IMR-90 (cell line): Measurements from ENCODE around the gene PDE4B. TPM values are rescaled to one million over a fixed set of nuclear protein-coding genes. Genes with fewer than 3 reads are reported as not detected.

Experiments used
- ATAC-seq: fragments of 200-7000 bp; cut with Tn5 transposase; 2 replicates; pipeline ENCODE4 v1.9.1; 2020; ENCODE audit warnings: low read depth, mild to moderate bottlenecking, moderate library complexity
- BruUV-seq: library from RNA; stranded (reverse); fragments of 400-500 nt; replicated peaks from 2 replicates; lab custom pipeline; 2021; lab: Mats Ljungman, UMichigan
- CTCF ChIA-PET: fragments of 300-600 bp; formaldehyde crosslinking; extraction: SDS; loops from one replicate; lab custom pipeline; 2021; ENCODE audit warnings: antibody characterized with exemption; lab: Yijun Ruan, JAX
- POLR2A ChIA-PET: fragments of 300-600 bp; sonication (Branson Sonifier 250); formaldehyde crosslinking; loops from one replicate; lab custom pipeline; 2022; ENCODE audit warnings: antibody characterized with exemption; ENCODE audit not compliant: unreplicated experiment; lab: Charles Lee
- DNase-seq: peaks from one replicate; pipeline ENCODE4 v3.0.0; 2013
- H2AFZ ChIP-seq: replicated peaks from 2 replicates; pipeline ENCODE3; 2013; ENCODE audit warnings: low read length, mild to moderate bottlenecking; ENCODE audit not compliant: poor library complexity
- H2AK5ac ChIP-seq: 2 replicates; pipeline ENCODE4 v1.6.1; 2013; ENCODE audit warnings: low read depth, low read length, inconsistent platforms
- H2AK9ac ChIP-seq: replicated peaks from 2 replicates; pipeline ENCODE3; 2013; ENCODE audit warnings: mild to moderate bottlenecking, low read depth, low read length, moderate library complexity; ENCODE audit not compliant: poor library complexity
- H2BK120ac ChIP-seq: 2 replicates; pipeline ENCODE4 v1.6.1; 2013; ENCODE audit warnings: low read depth, low read length, inconsistent platforms
- H2BK15ac ChIP-seq: 3 replicates; pipeline ENCODE4 v1.6.1; 2013; ENCODE audit warnings: low read depth, low read length, inconsistent platforms
- H2BK20ac ChIP-seq: 2 replicates; pipeline ENCODE4 v1.6.1; 2013; ENCODE audit warnings: low read depth, mild to moderate bottlenecking, inconsistent platforms, low read length, moderate library complexity
- H2BK5ac ChIP-seq: 2 replicates; pipeline ENCODE4 v1.6.1; 2013; ENCODE audit warnings: mild to moderate bottlenecking, low read depth, low read length, inconsistent platforms; ENCODE audit not compliant: poor library complexity, severe bottlenecking
- H3K14ac ChIP-seq: replicated peaks from 2 replicates; pipeline ENCODE4 v1.6.1; 2013; ENCODE audit warnings: low read depth, low read length, inconsistent platforms
- H3K18ac ChIP-seq: 2 replicates; pipeline ENCODE4 v1.6.1; 2013; ENCODE audit warnings: low read depth, low read length, control low read depth
- H3K23ac ChIP-seq: 2 replicates; pipeline ENCODE4 v1.6.1; 2013; ENCODE audit warnings: low read depth, low read length, inconsistent platforms
- H3K27ac ChIP-seq: 2 replicates; pipeline ENCODE4 v1.5.1; 2013; ENCODE audit warnings: mild to moderate bottlenecking, control low read depth, low read length; ENCODE audit not compliant: insufficient read depth
- H3K27me3 ChIP-seq: 2 replicates; pipeline ENCODE4 v1.6.1; 2013; ENCODE audit warnings: low read length; ENCODE audit not compliant: control insufficient read depth, insufficient read depth
- H3K36me3 ChIP-seq: 2 replicates; pipeline ENCODE4 v1.6.1; 2013; ENCODE audit warnings: low read length, mixed read lengths; ENCODE audit not compliant: control insufficient read depth, insufficient read depth
- H3K4ac ChIP-seq: 2 replicates; pipeline ENCODE4 v1.6.1; 2013; ENCODE audit warnings: low read depth, low read length, inconsistent platforms
- H3K4me1 ChIP-seq: 2 replicates; pipeline ENCODE4 v1.6.1; 2013; ENCODE audit warnings: low read length, mixed read lengths; ENCODE audit not compliant: control insufficient read depth, insufficient read depth
- H3K4me2 ChIP-seq: 2 replicates; pipeline ENCODE4 v1.6.1; 2013; ENCODE audit warnings: low read depth, mild to moderate bottlenecking, control low read depth, low read length, moderate library complexity
- H3K4me3 ChIP-seq: 2 replicates; pipeline ENCODE4 v1.5.1; 2013; ENCODE audit warnings: low read depth, mild to moderate bottlenecking, control low read depth, low read length, moderate library complexity; ENCODE audit not compliant: insufficient read depth
- H3K56ac ChIP-seq: 2 replicates; pipeline ENCODE4 v1.6.1; 2013; ENCODE audit warnings: low read length, inconsistent platforms; ENCODE audit not compliant: insufficient read depth; ENCODE audit errors: extremely low read depth
- H3K79me1 ChIP-seq, 2 experiments: 2 replicates each; pipeline ENCODE4 v1.6.1; 2013; ENCODE audit warnings: low read length in 2 of 2, inconsistent platforms in 1 of 2, low read depth in 1 of 2
- H3K9ac ChIP-seq: 2 replicates; pipeline ENCODE4 v1.6.1; 2013; ENCODE audit warnings: low read depth, low read length, control low read depth
- H3K9me1 ChIP-seq: 2 replicates; pipeline ENCODE4 v1.6.1; 2013; ENCODE audit warnings: low read length, inconsistent platforms; ENCODE audit not compliant: insufficient read depth
- H3K9me3 ChIP-seq: 2 replicates; pipeline ENCODE4 v1.6.1; 2013; ENCODE audit warnings: low read length; ENCODE audit not compliant: control insufficient read depth, insufficient read depth
- H4K20me1 ChIP-seq: 2 replicates; pipeline ENCODE4 v1.6.1; 2013; ENCODE audit warnings: low read length, inconsistent platforms; ENCODE audit not compliant: insufficient read depth
- H4K5ac ChIP-seq: 2 replicates; pipeline ENCODE4 v1.6.1; 2013; ENCODE audit warnings: mild to moderate bottlenecking, low read depth, low read length, control low read depth
- H4K8ac ChIP-seq, 2 experiments: 2 replicates each; pipeline ENCODE4 v1.6.1; 2013; ENCODE audit warnings: low read depth in 2 of 2, low read length in 2 of 2, control low read depth in 1 of 2, inconsistent platforms in 1 of 2
- H4K91ac ChIP-seq: 2 replicates; pipeline ENCODE4 v1.6.1; 2013; ENCODE audit warnings: low read depth, low read length, inconsistent platforms; ENCODE audit not compliant: insufficient read depth
- BHLHE40 ChIP-seq: fragments of 150-350 bp; IDR thresholded peaks from 2 replicates; pipeline ENCODE4 v1.6.1; 2016; ENCODE audit warnings: mild to moderate bottlenecking, low read depth, low read length
- CEBPB ChIP-seq: IDR thresholded peaks from 2 replicates; pipeline ENCODE4 v1.6.1; 2012; ENCODE audit warnings: low read depth, low read length, improper control_type of control experiment
- CHD1 ChIP-seq: IDR thresholded peaks from 2 replicates; pipeline ENCODE4 v1.6.1; 2012; ENCODE audit warnings: low read depth, low read length, improper control_type of control experiment
- CTCF ChIP-seq: conservative IDR thresholded peaks from 2 replicates; pipeline ENCODE4 v1.5.1; 2012; ENCODE audit warnings: mild to moderate bottlenecking, low read depth, low read length, improper control_type of control experiment
- FOS ChIP-seq: fragments of 150-350 bp; IDR thresholded peaks from 2 replicates; pipeline ENCODE4 v1.6.1; 2016; ENCODE audit warnings: low read depth, low read length
- MXI1 ChIP-seq: IDR thresholded peaks from 2 replicates; pipeline ENCODE4 v1.6.1; 2012; ENCODE audit warnings: low read depth, mild to moderate bottlenecking, low read length, moderate library complexity, borderline replicate concordance
- NFE2L2 ChIP-seq: fragments of 150-350 bp; IDR thresholded peaks from 2 replicates; pipeline ENCODE4 v1.6.1; 2016; ENCODE audit warnings: low read depth, mild to moderate bottlenecking, low read length
- POLR2A ChIP-seq: IDR thresholded peaks from 2 replicates; pipeline ENCODE4 v1.6.1; 2012; ENCODE audit warnings: mild to moderate bottlenecking, low read depth, low read length
- RAD21 ChIP-seq: IDR thresholded peaks from 2 replicates; pipeline ENCODE4 v1.6.1; 2012; ENCODE audit warnings: low read length, improper control_type of control experiment
- RFX5 ChIP-seq: IDR thresholded peaks from 2 replicates; pipeline ENCODE4 v1.8.0; 2012; ENCODE audit warnings: low read depth, mild to moderate bottlenecking, low read length, moderate library complexity
- SMC3 ChIP-seq: fragments of 150-350 bp; IDR thresholded peaks from 2 replicates; pipeline ENCODE4 v1.6.1; 2016; ENCODE audit warnings: low read depth, mild to moderate bottlenecking, antibody characterized with exemption, low read length, moderate library complexity
- USF2 ChIP-seq: fragments of 150-350 bp; IDR thresholded peaks from 2 replicates; pipeline ENCODE4 v1.6.1; 2017; ENCODE audit warnings: mild to moderate bottlenecking, antibody characterized with exemption, low read length, low read depth
- WGBS, 2 experiments: methylation state at CpG; one replicate each; pipeline versions ENCODE4 v1.1.5 to v1.1.7; 2013; ENCODE audit warnings: missing lambda C conversion rate in 2 of 2; ENCODE audit not compliant: insufficient read length in 1 of 2; ENCODE audit errors: extremely low coverage in 2 of 2; 5-methylcytosine and 5-hydroxymethylcytosine counted together
- dilution Hi-C: fragments of 300-500 bp; cut with HindIII; formaldehyde crosslinking; loops from one replicate; pipeline ENCODE4 v1.14.3; 2018; ENCODE audit warnings: low sequenced_read_pairs; ENCODE audit not compliant: unreplicated experiment
- in situ Hi-C: fragments of 300-500 bp; cut with MboI; formaldehyde crosslinking; loops from 3 replicates; pipeline ENCODE4 v1.14.3; 2019; ENCODE audit warnings: low sequenced_read_pairs, inconsistent platforms, mixed read lengths
- intact Hi-C: fragments of 100-400 bp; cut with micrococcal nuclease; formaldehyde crosslinking; loops from 2 replicates; pipeline ENCODE4 v1.10.0; 2022
- polyA plus RNA-seq, 3 experiments: library from polyadenylated mRNA; depleted of rRNA; stranded (reverse); fragments of >200 nt; gene quantifications; 2 replicates each; pipeline ENCODE4 v1.2.3, GENCODE V29; 2012; ENCODE audit warnings: low replicate concordance in 1 of 3
- total RNA-seq: library from RNA; depleted of rRNA; stranded (reverse); fragments of >200 nt; gene quantifications from 2 replicates; pipeline ENCODE4 v1.2.3, GENCODE V29; 2012
- TF ChIP-seq, protein P1 (sequence below): fragments of 150-350 bp; IDR thresholded peaks from 2 replicates; pipeline ENCODE4 v1.6.1; 2016; ENCODE audit warnings: low read depth, mild to moderate bottlenecking, low read length, moderate library complexity, borderline replicate concordance

The PDE4B gene
- total and polyA plus RNA-seq, 2 of the 4 experiments (the other 2 are of a cell fraction), result 5.8 to 21.3 TPM

DNA sequence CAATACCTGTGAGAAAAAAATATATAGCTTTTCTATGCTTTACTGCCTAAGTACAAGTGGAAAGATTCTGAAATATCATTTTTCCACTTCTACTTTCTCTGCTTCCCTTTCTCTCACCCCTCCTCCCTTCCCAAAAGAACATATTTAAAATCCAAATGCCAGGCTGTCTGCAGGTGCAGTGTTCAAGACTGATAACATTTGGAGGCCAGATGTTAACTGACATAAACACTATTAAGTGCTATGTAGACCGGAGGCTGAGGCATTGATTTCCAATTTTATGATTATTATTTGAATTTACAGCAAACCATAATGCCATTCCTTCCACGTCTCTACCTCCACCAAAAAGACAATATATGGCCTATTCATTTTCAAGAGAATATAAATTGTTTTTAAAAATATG is 444.3 kb downstream of the PDE4B start:
- Histone ChIP-seq H3K27ac (no peak overlapping the region), H3K4me2 (no peak overlapping the region), H3K36me3 (no peaks in the 10 kb centered on the region), H2BK20ac (no peak overlapping the region), H3K4me3 (no peak overlapping the region), H2AK5ac (no peak overlapping the region), H4K8ac (no peak overlapping the region), H3K79me1 (no peaks in the 10 kb centered on the region), H2AFZ (no peak overlapping the region), H3K27me3 (peaks cover 2% of the 10 kb centered on the region; the same call in 1 of the 2 replicates), H4K91ac (no peak overlapping the region), H4K5ac (no peak overlapping the region), H3K4ac (no peak overlapping the region), H4K20me1 (no peaks in the 10 kb centered on the region), H3K9me1 (no peaks in the 10 kb centered on the region), H3K14ac (no peak overlapping the region), H3K9me3 (no peaks in the 10 kb centered on the region), H2BK15ac (no peak overlapping the region), H2BK5ac (no peak overlapping the region), H3K4me1 (peaks cover 2% of the 10 kb centered on the region; the same call in 1 of the 2 replicates), H3K56ac (no peak overlapping the region), H3K18ac (no peak overlapping the region), H3K9ac (no peak overlapping the region), H3K23ac (no peak overlapping the region), H2AK9ac (no peak overlapping the region), H2BK120ac (no peak overlapping the region)
- TF ChIP-seq RAD21 (no peak), CTCF (no peak), SMC3 (no peak), NFE2L2 (no peak), USF2 (no peak), FOS (no peak), RFX5 (no peak), MXI1 (no peak), CEBPB (no peak), BHLHE40 (no peak), CHD1 (no peak), POLR2A (no peak)
- TF ChIP-seq, protein P1, sequence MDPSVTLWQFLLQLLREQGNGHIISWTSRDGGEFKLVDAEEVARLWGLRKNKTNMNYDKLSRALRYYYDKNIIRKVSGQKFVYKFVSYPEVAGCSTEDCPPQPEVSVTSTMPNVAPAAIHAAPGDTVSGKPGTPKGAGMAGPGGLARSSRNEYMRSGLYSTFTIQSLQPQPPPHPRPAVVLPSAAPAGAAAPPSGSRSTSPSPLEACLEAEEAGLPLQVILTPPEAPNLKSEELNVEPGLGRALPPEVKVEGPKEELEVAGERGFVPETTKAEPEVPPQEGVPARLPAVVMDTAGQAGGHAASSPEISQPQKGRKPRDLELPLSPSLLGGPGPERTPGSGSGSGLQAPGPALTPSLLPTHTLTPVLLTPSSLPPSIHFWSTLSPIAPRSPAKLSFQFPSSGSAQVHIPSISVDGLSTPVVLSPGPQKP, result no peak
- POLR2A ChIA-PET, result no interaction called here
- DNase-seq, result no peak
- in situ Hi-C loops (loop anchor here (25.0 kb wide), 1 partner anchor 500 kb away; no protein-coding TSS in a partner anchor), dilution Hi-C loops (no loop called here), intact Hi-C loops (no loop called here)
- BruUV-seq, result no TSS peak
- WGBS, 2 experiments, result no CpG with 5 or more reads among the region's 2 CpGs
- CTCF ChIA-PET, result no interaction called here
- no peak for ATAC-seq
